Activated CD8-positive, alpha-beta memory T cell treated with anti-CD3 and anti-CD28 coated beads for 1 hour (primary cell): Measurements from ENCODE around the gene ETV3.
A peak's percentile ranks its signal among the peaks of the same experiment; 100 is the strongest.

ENCODE experiments used
- DNase-seq, 2 donors: peaks; one replicate each; pipeline ENCODE4 v3.0.0-alpha.2; 2020; ENCODE audit warnings: low read depth in 1 of 2; ENCODE audit errors: extremely low read depth in 1 of 2

Gene ETV3

DNA sequence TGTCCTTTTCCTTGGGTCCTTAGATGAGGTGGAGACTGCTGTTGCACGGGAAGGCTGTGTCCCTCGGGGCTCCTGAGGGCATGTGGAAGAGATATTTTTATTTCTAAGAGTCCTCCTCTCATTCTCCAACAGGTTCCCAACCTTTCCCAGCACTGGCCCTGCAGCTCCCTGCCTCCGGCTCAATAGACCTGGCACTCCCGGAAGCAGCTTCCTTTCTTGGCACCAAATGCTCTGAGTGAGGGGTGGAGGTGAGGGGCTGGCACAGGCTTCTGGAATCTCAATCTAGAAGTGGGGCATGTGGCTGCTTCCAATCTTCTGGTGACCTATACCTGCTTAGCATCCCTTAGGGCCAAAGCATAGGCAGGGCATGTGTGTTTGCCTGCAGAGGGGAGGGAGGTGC, 43.1 kb downstream of the ETV3 start:
- DNase-seq, result no peak

DNA sequence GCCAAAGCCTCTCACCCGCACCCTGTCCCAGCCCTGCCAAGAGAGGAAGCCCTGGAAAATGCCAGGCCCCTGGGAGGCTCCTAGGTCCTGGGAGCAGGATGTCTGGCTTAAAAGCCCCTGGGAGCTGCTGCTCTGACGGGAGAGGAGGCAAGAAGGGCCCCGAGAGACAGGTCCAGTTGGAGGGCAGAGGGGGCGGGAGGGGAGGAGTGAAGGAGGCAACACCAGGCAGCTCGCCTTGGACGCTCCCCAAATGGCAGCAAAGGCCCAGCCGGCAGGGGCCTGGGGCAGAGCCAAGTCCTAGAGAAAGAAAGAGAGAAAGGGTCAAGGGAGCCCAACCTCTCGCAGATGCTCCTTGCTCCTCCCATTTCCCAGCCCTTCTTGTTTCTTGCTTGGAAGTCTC, 45.4 kb downstream of the ETV3 start:
- no peak for DNase-seq

DNA sequence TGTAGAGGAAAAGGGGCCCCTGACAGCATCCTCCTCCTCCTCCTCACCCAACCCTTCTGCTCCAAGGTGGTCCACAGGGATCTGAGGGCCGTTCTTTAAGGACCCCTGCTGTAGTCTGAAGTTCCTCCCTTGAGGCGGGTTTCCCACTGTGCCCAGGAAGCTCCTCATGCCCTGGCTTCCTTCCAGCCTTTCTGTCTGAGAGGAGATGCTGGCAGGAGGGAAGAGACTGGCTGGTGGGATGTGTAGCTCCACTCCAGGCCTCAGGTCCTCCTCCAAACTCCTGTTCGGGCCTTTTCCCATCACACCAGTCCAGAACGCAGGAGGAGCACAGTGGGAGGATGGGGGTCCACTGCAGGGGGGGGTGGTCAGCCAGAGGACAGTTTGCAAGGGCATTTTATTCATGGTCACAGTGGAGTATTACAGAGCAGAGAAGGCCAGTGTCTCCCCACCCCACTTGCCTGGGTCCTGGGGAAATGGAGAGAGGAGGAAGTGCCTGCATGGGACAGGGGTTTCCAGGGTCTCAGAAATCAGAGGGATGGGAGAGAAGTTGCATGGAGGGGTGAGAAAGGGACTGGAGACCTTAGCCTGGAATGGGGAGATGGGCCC, 46.4 kb downstream of the ETV3 start:
- no peak for DNase-seq

DNA sequence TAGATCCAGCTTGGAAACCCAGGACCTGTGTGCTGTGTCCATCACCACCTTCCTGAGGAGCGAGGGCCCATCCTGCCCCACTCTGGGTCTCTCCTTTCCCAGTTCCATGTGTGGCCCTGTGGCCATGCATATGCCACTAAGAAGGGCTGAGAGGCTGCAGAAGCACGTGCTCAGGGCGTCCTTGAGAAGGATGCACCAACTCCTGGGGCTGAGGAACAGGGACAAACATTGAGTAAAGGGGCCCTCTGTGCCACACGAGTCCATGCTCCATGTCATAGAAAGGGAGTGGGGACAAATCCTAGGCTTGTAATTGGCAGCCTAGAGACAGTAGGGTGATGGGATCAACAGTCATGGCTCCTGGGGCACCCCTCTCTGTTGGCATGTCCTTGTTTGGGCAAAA, 47.0 kb downstream of the ETV3 start:
- no peak for DNase-seq

DNA sequence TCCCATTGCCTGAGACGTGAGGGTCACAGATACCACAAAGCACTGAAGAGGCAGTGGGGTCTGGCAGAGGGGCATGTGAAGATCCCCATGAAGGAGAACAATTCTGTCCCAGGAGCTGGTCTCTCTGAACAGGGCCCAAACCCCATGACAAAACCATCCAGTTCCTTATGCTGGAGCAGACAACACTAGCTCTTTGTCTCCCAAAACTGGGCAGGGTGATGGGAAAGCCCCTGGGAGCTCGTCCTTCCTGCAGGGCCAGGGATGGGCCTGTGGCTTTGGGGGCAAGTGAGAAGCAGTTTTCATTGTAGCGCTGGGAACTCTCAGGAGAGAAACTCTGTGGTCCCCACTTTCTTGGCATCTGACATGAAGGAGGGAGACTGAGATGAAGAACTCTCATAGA, 47.4 kb downstream of the ETV3 start:
- DNase-seq, result no peak

DNA sequence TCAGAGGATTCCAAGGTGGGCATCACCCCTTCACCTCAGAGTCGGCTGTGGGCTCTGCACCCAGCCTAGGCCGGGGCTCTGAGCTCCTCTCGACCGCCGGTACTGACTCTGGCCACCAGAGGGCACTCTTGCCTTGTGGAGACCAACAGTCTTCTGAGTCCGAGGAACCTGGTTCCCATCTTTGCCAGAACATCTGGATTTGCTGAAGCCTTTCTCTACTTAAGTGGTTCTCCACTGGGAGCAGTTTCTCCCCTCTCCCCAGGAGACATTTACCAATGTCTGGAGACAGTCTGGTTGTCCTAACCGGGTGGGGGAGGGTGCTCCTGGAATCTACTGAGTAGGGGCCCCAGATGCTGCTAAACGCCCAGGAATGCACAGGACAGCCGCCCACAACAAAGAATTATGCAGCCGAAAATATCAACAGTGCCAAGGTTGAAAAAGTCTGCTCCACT, 48.0 kb downstream of the ETV3 start:
- DNase-seq, result peak; percentile 69 to 83

DNA sequence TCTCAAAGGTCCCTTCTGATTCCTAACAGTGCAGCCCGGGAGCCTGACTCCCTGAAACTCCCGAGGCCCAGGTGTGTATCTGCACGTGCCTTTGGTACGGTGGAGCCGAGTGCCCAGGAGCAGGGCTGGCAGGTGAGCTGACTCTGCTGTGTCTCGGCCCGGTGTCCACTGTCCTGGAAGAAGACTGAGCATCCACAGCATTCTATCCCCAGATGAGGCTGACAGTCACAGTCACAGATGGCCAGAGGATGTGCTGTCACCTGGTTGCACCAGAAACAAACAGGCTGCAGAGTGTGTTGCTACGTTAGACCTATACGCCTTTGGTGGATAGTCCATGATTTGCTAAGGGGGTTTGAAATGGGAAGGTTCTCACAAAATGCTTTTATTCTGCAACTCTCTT, 48.4 kb downstream of the ETV3 start:
- no peak for DNase-seq

DNA sequence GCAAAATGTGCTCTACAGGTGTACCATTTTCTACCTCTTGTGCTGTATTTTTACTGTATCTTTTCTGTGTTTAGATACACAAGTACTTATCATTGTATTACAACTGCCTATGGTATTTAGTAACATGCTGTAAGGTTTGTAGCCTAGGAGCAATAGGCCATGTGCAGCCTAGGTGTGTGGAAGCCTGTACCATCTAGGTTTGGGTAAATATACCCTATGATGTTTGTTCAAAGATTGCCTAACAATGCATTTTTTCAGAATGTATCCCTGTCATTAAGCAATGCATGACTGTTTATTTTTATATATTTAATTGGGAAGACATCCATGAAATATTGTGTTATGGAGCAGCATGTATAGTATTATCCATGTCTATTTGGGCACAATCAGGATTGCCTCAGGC, 49.6 kb downstream of the ETV3 start:
- no peak for DNase-seq

DNA sequence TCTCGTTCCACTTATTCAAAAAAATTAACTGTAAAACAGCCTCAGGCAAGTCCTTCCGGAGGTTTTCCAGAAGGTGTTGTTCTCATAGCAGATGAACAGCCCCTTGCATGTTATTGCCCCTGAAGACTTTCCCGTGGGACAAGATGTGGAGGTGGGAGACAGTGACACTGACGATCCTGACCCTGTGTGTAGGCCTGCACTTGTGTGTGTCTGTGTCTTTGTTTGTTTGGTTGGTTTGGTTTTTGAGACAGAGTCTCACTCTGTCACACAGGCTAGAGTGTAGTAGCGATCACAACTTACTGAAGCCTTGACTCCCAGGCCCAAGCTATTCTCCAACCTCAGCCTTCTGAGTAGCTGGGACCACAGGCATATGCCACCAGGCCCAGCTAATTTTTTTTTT, 51.2 kb downstream of the ETV3 start:
- no peak for DNase-seq

DNA sequence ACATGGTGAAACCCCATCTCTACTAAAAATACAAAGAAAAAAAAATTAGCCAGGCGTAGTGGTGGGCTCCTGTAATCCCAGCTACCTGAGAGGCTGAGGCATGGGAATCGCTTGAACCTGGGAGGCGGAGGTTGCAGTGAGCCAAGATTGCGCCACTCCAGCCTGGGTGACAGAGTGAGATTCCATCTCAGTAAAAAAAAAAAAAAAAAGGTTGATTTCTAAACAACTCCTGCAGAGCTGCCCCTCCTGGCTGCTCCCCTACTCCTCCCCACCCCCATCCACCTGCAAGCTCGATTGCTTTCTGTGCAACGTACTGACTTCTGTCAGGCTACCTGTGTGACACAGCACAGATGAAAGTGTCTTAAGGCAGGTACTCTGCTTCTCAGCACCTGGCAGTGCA, 51.9 kb downstream of the ETV3 start:
- no peak for DNase-seq

DNA sequence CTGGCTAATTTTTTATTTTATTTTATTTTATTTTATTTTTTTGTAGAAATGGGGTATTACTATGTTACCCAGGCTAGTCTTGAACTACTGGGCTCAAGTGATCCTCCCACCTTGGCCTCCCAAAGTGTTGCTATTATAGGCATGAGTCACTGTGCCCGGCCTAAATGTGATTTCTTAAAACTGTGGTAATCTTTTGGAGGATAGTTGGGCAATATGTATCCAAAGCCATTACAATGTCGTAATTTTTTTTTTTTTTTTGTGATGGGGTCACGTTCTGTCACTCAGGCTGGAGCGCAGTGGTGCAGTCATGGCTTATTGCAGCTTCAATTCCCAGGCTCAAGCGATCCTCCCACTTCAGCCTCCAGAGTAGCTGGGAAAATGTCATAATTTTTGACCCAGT, 52.8 kb downstream of the ETV3 start:
- DNase-seq, result no peak

DNA sequence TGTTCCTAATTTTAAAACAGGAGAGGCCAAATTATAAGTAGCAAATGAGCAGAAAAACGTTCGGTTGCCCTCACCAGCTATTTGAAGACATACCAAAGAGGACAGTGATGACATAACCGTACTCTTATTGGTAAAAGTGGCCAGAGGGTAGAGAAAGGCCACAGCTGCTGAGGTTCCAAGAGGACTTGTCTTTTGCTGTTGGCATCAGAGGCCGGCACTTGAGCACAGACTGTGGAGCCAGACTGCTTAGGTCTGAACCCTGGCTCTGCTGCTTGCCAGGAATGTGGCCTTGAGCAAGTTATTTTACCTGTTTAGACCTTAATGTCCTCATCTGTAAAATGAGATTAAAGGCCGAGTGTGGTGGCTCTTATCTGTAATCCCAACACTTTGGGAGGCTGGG, 53.5 kb downstream of the ETV3 start:
- no peak for DNase-seq

DNA sequence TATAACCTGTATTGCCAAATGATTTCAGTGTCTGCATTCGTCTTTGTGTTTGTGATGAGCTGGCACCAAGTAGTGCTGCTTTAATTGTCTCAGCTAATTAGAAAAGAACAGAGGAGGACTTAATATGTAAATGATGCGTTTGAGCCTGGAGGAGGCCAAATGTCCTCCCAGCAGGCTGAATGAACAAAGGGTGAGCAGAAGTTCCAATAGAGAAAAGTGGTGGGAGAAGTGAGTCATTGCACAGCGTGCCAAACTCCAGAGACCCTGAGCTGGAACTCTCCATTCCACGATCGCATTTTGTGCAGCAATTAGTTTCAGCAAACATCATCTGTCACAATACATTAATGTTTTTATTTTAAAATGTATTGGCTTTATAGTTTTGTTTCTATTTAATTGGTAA, 56.5 kb downstream of the ETV3 start:
- no peak for DNase-seq

DNA sequence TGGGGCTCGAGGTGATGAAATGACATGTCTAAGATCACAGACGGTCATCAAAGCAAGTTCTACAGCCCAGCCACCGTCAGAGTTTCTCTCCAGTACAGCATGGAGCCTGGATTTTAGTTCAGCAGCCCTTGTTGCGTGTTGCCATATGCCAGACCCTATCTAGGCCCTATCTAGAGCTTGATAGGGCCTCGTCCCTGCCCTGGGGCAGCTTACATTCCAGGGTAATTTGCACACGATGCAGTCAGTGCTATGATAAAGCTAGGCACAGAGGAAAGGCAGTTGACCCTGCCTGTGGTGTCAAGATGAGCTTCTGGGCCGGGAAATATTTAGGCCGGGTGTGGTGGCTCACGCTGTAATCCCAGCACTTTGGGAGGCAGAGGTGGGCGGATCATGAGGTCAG, 57.5 kb downstream of the ETV3 start:
- no peak for DNase-seq

DNA sequence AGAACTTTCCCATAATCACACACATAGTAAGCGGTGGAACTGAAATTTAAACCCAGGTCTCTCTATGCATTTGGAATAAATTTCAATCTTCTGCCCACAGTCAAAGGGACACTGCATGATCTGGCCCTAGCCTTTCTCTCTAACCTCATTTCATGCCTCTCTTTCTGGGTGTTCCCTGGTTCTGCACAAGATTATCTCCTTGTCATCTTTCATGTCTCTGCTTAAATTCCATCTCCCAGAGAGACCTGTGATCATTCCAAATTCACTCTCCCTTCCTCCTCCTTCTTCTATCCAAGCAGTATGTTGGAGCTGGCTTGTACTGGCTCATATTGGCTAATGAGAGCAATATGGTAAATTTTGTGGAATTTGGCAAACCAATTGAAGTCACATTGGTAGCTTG, 60.8 kb downstream of the ETV3 start:
- no peak for DNase-seq

DNA sequence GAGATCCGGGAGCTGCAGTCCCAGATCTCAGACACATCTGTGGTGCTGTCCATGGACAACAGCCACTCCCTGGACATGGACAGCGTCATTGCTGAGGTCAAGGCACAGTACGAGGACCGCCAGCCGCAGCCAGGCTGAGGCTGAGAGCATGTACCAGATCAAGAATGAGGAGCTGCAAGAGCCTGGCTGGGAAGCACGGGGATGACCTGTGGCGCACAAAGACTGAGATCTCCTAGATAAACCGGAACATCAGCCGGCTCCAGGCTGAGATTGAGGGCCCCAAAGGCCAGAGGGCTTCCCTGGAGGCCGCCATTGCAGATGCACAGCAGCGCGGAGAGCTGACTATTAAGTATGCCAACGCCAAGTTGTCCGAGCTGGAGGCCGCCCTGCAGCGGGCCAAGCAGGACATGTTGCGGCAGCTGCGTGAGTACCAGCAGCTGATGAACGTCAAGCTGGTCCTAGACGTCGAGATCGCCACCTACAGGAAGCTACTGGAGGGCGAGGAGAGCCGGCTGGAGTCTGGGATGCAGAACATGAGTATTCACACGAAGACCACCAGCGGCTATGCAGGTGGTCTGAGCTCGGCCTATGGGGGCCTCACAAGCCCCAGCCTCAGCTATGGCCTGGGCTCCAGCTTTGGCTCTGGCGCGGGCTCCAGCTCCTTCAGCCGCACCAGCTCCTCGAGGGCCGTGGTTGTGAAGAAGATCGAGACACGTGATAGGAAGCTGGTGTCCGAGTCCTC, 64.1 kb downstream of the ETV3 start:
- DNase-seq, result no peak
